Gastrocnemius medialis (tissue), 4 donors: ENCODE measurements around the gene SPG7.

Source experiments
- CTCF ChIP-seq, 5 experiments: fragments of 450-650 bp in 3 of 5; fragments of 200-600 bp in 2 of 5; sonication (generic) in 2 of 5; IDR thresholded peaks in 4 of 5; conservative IDR thresholded peaks in 1 of 5; 1 replicate in 4 of 5; 2 replicates in 1 of 5; pipeline ENCODE4 v1.5.1; 2016 to 2019; ENCODE audit warnings: antibody characterized with exemption in 5 of 5, mild to moderate bottlenecking in 3 of 5, moderate library complexity in 3 of 5
- POLR2A ChIP-seq, 2 donors: fragments of 450-650 bp; IDR thresholded peaks; one replicate each; pipeline ENCODE4 v1.6.1; 2017; ENCODE audit warnings: antibody characterized with exemption in 2 of 2, mild to moderate bottlenecking in 2 of 2, moderate library complexity in 2 of 2

- no peak for TF ChIP-seq POLR2A (IDR thresholded peaks at IDR 0.05)
- no peak for TF ChIP-seq CTCF (IDR thresholded peaks at IDR 0.05 in 4 of 5, conservative IDR thresholded peaks at IDR 0.05 in 1 of 5)
Observed at GRCh38 chr16:89586853-89587252, 78.7 kb downstream of the SPG7 start.
